H1 (cell line): ENCODE data around the gene PTPN21. TPM values are rescaled to one million over a fixed set of nuclear protein-coding genes. Genes with fewer than 3 reads are reported as not detected.

ENCODE experiments used
- polyA plus RNA-seq, 7 experiments: library from polyadenylated mRNA; depleted of rRNA in 3 of 7; stranded (reverse) in 5 of 7; unstranded in 2 of 7; fragments of >200 nt in 5 of 7; fragments of 200-250 nt in 2 of 7; gene quantifications; 1 replicate in 5 of 7; 2 replicates in 1 of 7; 4 replicates in 1 of 7; pipeline versions ENCODE4 v1.2.1 to v1.2.3, GENCODE V29; 2011 to 2013; ENCODE audit warnings: missing spikeins in 2 of 7, mixed read lengths in 2 of 7
- total RNA-seq: library from RNA; stranded (reverse); fragmentation: NEBNext Ultra II Directional; extraction: Animal tissue kit (Norgen Biotek cat#: 25700); gene quantifications from 2 replicates; pipeline ENCODE4 v1.2.1, GENCODE V29; 2021
- TF ChIP-seq, protein P1 (sequence below): fragments of 300-600 bp; sonication (generic); IDR thresholded peaks from 2 replicates; pipeline ENCODE4 v1.7.1; 2012; ENCODE audit warnings: low read length, moderate library complexity, mild to moderate bottlenecking, inconsistent platforms; ENCODE audit not compliant: insufficient replicate concordance

The PTPN21 gene
- total and polyA plus RNA-seq, 2 of the 8 experiments (the other 6 are each of a cell fraction or from before 2014, with no cell fraction given): 6.5 to 16.1 TPM

DNA sequence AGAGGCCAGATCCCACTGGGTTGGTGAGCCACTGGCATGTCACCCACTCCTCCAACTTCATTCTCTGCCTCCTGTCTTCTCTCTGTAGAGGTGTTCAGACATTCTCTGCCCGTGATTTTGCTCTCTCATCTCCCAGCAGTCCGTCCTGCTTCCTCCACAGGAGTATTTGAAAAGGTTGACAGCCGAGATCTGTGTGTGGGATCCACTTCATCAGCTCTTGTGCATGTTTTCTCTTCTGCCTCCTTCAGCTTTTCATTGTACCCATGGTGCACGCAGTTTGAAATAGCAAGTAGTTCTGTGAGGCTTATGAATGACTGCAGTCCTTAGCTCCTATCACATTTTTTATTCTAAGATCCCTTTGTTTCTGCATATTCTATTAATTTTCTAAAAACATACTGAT, 42.8 kb upstream of the PTPN21 start (continued):
- TF ChIP-seq, protein P1, sequence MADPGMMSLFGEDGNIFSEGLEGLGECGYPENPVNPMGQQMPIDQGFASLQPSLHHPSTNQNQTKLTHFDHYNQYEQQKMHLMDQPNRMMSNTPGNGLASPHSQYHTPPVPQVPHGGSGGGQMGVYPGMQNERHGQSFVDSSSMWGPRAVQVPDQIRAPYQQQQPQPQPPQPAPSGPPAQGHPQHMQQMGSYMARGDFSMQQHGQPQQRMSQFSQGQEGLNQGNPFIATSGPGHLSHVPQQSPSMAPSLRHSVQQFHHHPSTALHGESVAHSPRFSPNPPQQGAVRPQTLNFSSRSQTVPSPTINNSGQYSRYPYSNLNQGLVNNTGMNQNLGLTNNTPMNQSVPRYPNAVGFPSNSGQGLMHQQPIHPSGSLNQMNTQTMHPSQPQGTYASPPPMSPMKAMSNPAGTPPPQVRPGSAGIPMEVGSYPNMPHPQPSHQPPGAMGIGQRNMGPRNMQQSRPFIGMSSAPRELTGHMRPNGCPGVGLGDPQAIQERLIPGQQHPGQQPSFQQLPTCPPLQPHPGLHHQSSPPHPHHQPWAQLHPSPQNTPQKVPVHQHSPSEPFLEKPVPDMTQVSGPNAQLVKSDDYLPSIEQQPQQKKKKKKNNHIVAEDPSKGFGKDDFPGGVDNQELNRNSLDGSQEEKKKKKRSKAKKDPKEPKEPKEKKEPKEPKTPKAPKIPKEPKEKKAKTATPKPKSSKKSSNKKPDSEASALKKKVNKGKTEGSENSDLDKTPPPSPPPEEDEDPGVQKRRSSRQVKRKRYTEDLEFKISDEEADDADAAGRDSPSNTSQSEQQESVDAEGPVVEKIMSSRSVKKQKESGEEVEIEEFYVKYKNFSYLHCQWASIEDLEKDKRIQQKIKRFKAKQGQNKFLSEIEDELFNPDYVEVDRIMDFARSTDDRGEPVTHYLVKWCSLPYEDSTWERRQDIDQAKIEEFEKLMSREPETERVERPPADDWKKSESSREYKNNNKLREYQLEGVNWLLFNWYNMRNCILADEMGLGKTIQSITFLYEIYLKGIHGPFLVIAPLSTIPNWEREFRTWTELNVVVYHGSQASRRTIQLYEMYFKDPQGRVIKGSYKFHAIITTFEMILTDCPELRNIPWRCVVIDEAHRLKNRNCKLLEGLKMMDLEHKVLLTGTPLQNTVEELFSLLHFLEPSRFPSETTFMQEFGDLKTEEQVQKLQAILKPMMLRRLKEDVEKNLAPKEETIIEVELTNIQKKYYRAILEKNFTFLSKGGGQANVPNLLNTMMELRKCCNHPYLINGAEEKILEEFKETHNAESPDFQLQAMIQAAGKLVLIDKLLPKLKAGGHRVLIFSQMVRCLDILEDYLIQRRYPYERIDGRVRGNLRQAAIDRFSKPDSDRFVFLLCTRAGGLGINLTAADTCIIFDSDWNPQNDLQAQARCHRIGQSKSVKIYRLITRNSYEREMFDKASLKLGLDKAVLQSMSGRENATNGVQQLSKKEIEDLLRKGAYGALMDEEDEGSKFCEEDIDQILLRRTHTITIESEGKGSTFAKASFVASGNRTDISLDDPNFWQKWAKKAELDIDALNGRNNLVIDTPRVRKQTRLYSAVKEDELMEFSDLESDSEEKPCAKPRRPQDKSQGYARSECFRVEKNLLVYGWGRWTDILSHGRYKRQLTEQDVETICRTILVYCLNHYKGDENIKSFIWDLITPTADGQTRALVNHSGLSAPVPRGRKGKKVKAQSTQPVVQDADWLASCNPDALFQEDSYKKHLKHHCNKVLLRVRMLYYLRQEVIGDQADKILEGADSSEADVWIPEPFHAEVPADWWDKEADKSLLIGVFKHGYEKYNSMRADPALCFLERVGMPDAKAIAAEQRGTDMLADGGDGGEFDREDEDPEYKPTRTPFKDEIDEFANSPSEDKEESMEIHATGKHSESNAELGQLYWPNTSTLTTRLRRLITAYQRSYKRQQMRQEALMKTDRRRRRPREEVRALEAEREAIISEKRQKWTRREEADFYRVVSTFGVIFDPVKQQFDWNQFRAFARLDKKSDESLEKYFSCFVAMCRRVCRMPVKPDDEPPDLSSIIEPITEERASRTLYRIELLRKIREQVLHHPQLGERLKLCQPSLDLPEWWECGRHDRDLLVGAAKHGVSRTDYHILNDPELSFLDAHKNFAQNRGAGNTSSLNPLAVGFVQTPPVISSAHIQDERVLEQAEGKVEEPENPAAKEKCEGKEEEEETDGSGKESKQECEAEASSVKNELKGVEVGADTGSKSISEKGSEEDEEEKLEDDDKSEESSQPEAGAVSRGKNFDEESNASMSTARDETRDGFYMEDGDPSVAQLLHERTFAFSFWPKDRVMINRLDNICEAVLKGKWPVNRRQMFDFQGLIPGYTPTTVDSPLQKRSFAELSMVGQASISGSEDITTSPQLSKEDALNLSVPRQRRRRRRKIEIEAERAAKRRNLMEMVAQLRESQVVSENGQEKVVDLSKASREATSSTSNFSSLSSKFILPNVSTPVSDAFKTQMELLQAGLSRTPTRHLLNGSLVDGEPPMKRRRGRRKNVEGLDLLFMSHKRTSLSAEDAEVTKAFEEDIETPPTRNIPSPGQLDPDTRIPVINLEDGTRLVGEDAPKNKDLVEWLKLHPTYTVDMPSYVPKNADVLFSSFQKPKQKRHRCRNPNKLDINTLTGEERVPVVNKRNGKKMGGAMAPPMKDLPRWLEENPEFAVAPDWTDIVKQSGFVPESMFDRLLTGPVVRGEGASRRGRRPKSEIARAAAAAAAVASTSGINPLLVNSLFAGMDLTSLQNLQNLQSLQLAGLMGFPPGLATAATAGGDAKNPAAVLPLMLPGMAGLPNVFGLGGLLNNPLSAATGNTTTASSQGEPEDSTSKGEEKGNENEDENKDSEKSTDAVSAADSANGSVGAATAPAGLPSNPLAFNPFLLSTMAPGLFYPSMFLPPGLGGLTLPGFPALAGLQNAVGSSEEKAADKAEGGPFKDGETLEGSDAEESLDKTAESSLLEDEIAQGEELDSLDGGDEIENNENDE: no peak
